A549 (cell line): ENCODE measurements around the gene SARDH. TPM values are rescaled to one million over a fixed set of nuclear protein-coding genes. Genes with fewer than 3 reads are reported as not detected.

Source experiments
- ATAC-seq, 2 experiments: fragments of 200-7000 bp in 1 of 2; fragments of >200 bp in 1 of 2; cut with Nextera tagmentation in 1 of 2; cut with Tn5 transposase in 1 of 2; 3 replicates each; pipeline versions ENCODE4 v1.8.0 to v1.9.1; 2018 to 2020; ENCODE audit warnings: mild to moderate bottlenecking in 1 of 2, moderate library complexity in 1 of 2
- CTCF ChIA-PET: fragments of 300-600 bp; sonication (Branson Sonifier 250); formaldehyde crosslinking; extraction: SDS; loops from one replicate; lab custom pipeline; 2021; ENCODE audit warnings: antibody characterized with exemption, inconsistent platforms; lab: Yijun Ruan, JAX
- POLR2A ChIA-PET: fragments of 350-600 bp; formaldehyde crosslinking; extraction: SDS; loops from one replicate; lab custom pipeline; 2021; ENCODE audit warnings: antibody characterized with exemption, inconsistent platforms; lab: Yijun Ruan, JAX
- DNase-seq, 2 experiments: peaks; one replicate each; pipeline versions ENCODE4 v3.0.0 to v3.0.0-alpha.2; 2011 to 2016; ENCODE audit warnings: low read depth in 1 of 2, low spot score in 1 of 2
- FAIRE-seq: peaks from 2 replicates; lab custom pipeline; 2011; peaks lifted over from hg19 to GRCh38; lab: Jason Lieb, UNC
- H3K27ac ChIP-seq, 2 experiments: fragments of >200 bp; sonication (Bioruptor Twin); formaldehyde crosslinking; 3 replicates each; pipeline ENCODE4 v1.5.1; 2016 to 2017
- H3K4me1 ChIP-seq: fragments of >200 bp; sonication (Bioruptor Twin); formaldehyde crosslinking; 3 replicates; pipeline ENCODE4 v1.6.1; 2016
- H3K4me2 ChIP-seq: fragments of >200 bp; sonication (Bioruptor Twin); formaldehyde crosslinking; 3 replicates; pipeline ENCODE4 v1.6.1; 2016
- H3K4me3 ChIP-seq: fragments of >200 bp; sonication (Bioruptor Twin); formaldehyde crosslinking; 3 replicates; pipeline ENCODE4 v1.5.1; 2016
- H3K9me3 ChIP-seq: fragments of >200 bp; sonication (Bioruptor Twin); formaldehyde crosslinking; 3 replicates; pipeline ENCODE4 v1.6.1; 2016
- BHLHE40 ChIP-seq: IDR thresholded peaks from 2 replicates; pipeline ENCODE4 v1.6.1; 2012; ENCODE audit warnings: low read depth, low read length, inconsistent platforms
- CHD2 ChIP-seq: fragments of 150-350 bp; IDR thresholded peaks from 2 replicates; pipeline ENCODE4 v1.6.1; 2014; ENCODE audit warnings: low read length; ENCODE audit not compliant: partially characterized antibody
- CHD4 ChIP-seq: fragments of 200-600 bp; sonication (generic); IDR thresholded peaks from 2 replicates; pipeline ENCODE4 v1.6.1; 2016; ENCODE audit warnings: antibody characterized with exemption, mild to moderate bottlenecking, borderline replicate concordance
- EP300 ChIP-seq, 2 experiments: fragments of >200 bp; sonication (Bioruptor Twin); formaldehyde crosslinking; IDR thresholded peaks; 2 replicates in 1 of 2; 3 replicates in 1 of 2; pipeline ENCODE4 v1.6.1; 2016 to 2017
- FOSL2 ChIP-seq, 2 experiments: fragments of 450-650 bp in 1 of 2; fragments of >200 bp in 1 of 2; sonication (Bioruptor Twin) in 1 of 2; formaldehyde crosslinking; IDR thresholded peaks; 2 replicates each; pipeline versions ENCODE4 v1.5.0 to v1.6.1; 2016 to 2020; ENCODE audit warnings: mild to moderate bottlenecking in 1 of 2, moderate library complexity in 1 of 2
- FOXS1 ChIP-seq: fragments of 250-450 bp; sonication (Bioruptor Pico); IDR thresholded peaks from 2 replicates; pipeline ENCODE4 v1.5.0; 2020; ENCODE audit warnings: mild to moderate bottlenecking, moderate library complexity
- GATA3 ChIP-seq: IDR thresholded peaks from 2 replicates; pipeline ENCODE4 v1.6.1; 2012; ENCODE audit warnings: borderline replicate concordance
- HEYL ChIP-seq: fragments of 250-450 bp; sonication (Bioruptor Pico); IDR thresholded peaks from 2 replicates; pipeline ENCODE4 v1.8.0; 2021; ENCODE audit warnings: mild to moderate bottlenecking, moderate library complexity
- HOXB5 ChIP-seq: fragments of 250-450 bp; sonication (Bioruptor Pico); IDR thresholded peaks from 2 replicates; pipeline ENCODE4 v1.5.0; 2020; ENCODE audit warnings: mild to moderate bottlenecking, moderate library complexity
- MAZ ChIP-seq: fragments of 150-350 bp; IDR thresholded peaks from 2 replicates; pipeline ENCODE4 v1.6.1; 2014; ENCODE audit warnings: antibody characterized with exemption, low read depth, low read length, borderline replicate concordance
- MYC ChIP-seq: IDR thresholded peaks from 2 replicates; pipeline ENCODE4 v1.6.1; 2012; ENCODE audit warnings: mild to moderate bottlenecking, inconsistent platforms, low read length, improper control_type of control experiment, borderline replicate concordance
- NFE2L2 ChIP-seq: fragments of 150-350 bp; conservative IDR thresholded peaks from 2 replicates; pipeline ENCODE4 v1.6.1; 2014; ENCODE audit warnings: low read length
- NPAS2 ChIP-seq: fragments of 250-450 bp; sonication (Bioruptor Pico); IDR thresholded peaks from 2 replicates; pipeline ENCODE4 v1.8.0; 2022; ENCODE audit warnings: mild to moderate bottlenecking, moderate library complexity, borderline replicate concordance
- RARB ChIP-seq: fragments of 250-450 bp; sonication (Bioruptor Pico); IDR thresholded peaks from 2 replicates; pipeline ENCODE4 v1.8.0; 2021; ENCODE audit warnings: mild to moderate bottlenecking, moderate library complexity
- TFCP2L1 ChIP-seq: fragments of 250-450 bp; sonication (Bioruptor Pico); IDR thresholded peaks from 2 replicates; pipeline ENCODE4 v1.5.0; 2021; ENCODE audit warnings: mild to moderate bottlenecking
- ZC3H11A ChIP-seq: fragments of 450-650 bp; IDR thresholded peaks from 2 replicates; pipeline ENCODE4 v1.6.1; 2014; ENCODE audit warnings: antibody characterized with exemption, mild to moderate bottlenecking
- ZFP36 ChIP-seq: fragments of 450-650 bp; IDR thresholded peaks from 2 replicates; pipeline ENCODE4 v1.6.1; 2014; ENCODE audit warnings: borderline replicate concordance; ENCODE audit not compliant: partially characterized antibody
- ZNF302 ChIP-seq: fragments of 250-450 bp; sonication (Bioruptor Pico); IDR thresholded peaks from 2 replicates; pipeline ENCODE4 v1.9.0; 2021; ENCODE audit warnings: inconsistent platforms, mild to moderate bottlenecking, moderate library complexity
- WGBS: methylation state at CpG from one replicate; pipeline ENCODE4 v1.1.6; 2017; ENCODE audit errors: missing lambda C conversion rate; 5-methylcytosine and 5-hydroxymethylcytosine counted together
- polyA plus RNA-seq, 4 experiments: library from polyadenylated mRNA; depleted of rRNA in 3 of 4; stranded (reverse); fragments of >200 nt; fragmentation: RNase III in 1 of 4; extraction: RNeasy Plus Mini Kit Qiagen cat#74134 plus additional on column Dnase treatment in 1 of 4; gene quantifications; 2 replicates in 3 of 4; 3 replicates in 1 of 4; pipeline ENCODE4 v1.2.3, GENCODE V29; 2011 to 2017
- TF ChIP-seq, protein P1 (sequence below): fragments of 150-350 bp; IDR thresholded peaks from 2 replicates; pipeline ENCODE4 v1.6.1; 2014; ENCODE audit warnings: low read depth, mild to moderate bottlenecking, low read length
- TF ChIP-seq, protein P2 (sequence below): fragments of >200 bp; sonication (Bioruptor Twin); formaldehyde crosslinking; IDR thresholded peaks from 2 replicates; pipeline ENCODE4 v1.6.1; 2016
- TF ChIP-seq, protein P3 (sequence below): fragments of >200 bp; sonication (Bioruptor Twin); formaldehyde crosslinking; IDR thresholded peaks from 3 replicates; pipeline ENCODE4 v1.6.1; 2016
- TF ChIP-seq, protein P4 (sequence below): IDR thresholded peaks from 2 replicates; pipeline ENCODE4 v1.6.1; 2012; ENCODE audit warnings: low read depth, borderline replicate concordance
- TF ChIP-seq, protein P5 (sequence below): fragments of 250-450 bp; sonication (Bioruptor Pico); IDR thresholded peaks from 2 replicates; pipeline ENCODE4 v1.5.0; 2020; ENCODE audit warnings: low read depth, mild to moderate bottlenecking, moderate library complexity

SARDH gene
- polyA plus RNA-seq, 2 of the 4 experiments (the other 2 are of a cell fraction): 0.08 TPM; not detected in 1

DNA sequence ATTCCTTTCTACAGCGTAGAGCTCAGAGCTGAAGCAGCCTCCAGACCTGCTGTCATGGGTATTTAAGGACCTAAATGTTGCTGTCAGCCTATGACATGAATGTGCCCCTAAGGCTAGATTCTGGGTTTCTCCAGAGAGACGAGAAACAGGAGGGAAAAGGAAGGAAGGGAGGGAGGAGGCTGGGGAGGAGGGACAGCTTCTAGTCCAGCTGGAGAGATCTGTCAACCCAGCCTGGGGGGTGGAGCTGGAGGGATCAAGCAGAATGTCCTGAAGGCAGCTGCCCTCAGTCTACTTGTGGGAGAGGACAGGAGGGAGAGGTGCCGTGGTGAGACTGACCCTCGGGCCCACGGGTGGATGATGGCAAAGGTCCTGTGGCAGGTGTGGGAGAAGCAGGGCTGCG, 103.1 kb downstream of the SARDH start:
- no peak overlapping the region for H3K27ac ChIP-seq
- no peak overlapping the region for H3K4me2 ChIP-seq
- DNase-seq (no peak), ATAC-seq (no peak), FAIRE-seq (no peak)
- H3K4me3 ChIP-seq: no peak overlapping the region
- 15% methylated on average over 6 of the region's 6 CpGs for WGBS
- H3K4me1 ChIP-seq: no peaks in the 10 kb centered on the region
- CTCF ChIA-PET: interaction anchor here (1.4 kb wide), 2 partner anchors 13 to 20 kb away, joined by 3 to 4 read pairs; no protein-coding TSS in a partner anchor
- TF ChIP-seq HEYL (CRISPR knock-in tag) (no peak), BHLHE40 (no peak), CHD2 (no peak), EP300 (IDR thresholded peaks at IDR 0.05) (no peak), GATA3 (no peak), ZNF302 (CRISPR knock-in tag) (no peak), FOXS1 (no peak), ZC3H11A (no peak)
- TF ChIP-seq, protein P1, sequence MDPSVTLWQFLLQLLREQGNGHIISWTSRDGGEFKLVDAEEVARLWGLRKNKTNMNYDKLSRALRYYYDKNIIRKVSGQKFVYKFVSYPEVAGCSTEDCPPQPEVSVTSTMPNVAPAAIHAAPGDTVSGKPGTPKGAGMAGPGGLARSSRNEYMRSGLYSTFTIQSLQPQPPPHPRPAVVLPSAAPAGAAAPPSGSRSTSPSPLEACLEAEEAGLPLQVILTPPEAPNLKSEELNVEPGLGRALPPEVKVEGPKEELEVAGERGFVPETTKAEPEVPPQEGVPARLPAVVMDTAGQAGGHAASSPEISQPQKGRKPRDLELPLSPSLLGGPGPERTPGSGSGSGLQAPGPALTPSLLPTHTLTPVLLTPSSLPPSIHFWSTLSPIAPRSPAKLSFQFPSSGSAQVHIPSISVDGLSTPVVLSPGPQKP: no peak
- TF ChIP-seq, protein P2, sequence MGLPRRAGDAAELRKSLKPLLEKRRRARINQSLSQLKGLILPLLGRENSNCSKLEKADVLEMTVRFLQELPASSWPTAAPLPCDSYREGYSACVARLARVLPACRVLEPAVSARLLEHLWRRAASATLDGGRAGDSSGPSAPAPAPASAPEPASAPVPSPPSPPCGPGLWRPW: no peak
- POLR2A ChIA-PET: no interaction called here
- no peaks in the 10 kb centered on the region for H3K9me3 ChIP-seq

DNA sequence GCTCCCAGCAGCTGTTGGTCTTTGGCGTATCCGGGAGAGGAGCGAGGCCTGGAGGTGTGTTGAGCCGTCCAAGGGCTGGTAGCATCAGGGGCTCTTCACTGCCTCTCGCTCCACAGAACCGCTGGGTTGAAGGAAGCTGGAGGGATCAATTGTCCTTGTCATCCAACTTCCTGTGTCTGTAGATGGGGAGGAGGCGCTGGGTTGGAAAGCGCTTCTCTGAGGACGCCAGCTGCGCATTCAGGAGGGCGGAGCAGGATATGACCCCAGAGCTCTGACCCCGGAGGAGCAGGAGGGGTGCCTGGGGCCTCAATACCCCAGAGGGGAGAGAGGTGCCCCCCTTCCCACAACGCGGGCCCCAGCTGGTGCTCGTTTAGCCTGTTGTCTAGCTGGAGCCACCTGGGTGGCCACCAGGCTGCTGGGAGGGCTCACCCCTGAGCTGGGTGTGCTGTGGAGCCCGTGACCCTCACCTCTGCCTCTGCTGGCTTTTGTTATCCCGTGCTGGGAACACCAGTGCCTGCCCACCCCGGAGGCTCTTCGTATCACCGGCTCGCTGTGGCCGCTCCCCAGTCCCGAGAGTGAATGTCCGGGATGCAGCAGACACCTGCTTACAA, 104.0 kb downstream of the SARDH start:
- POLR2A ChIA-PET: no interaction called here
- TF ChIP-seq, protein P3, sequence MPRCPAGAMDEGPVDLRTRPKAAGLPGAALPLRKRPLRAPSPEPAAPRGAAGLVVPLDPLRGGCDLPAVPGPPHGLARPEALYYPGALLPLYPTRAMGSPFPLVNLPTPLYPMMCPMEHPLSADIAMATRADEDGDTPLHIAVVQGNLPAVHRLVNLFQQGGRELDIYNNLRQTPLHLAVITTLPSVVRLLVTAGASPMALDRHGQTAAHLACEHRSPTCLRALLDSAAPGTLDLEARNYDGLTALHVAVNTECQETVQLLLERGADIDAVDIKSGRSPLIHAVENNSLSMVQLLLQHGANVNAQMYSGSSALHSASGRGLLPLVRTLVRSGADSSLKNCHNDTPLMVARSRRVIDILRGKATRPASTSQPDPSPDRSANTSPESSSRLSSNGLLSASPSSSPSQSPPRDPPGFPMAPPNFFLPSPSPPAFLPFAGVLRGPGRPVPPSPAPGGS: no peak
- TF ChIP-seq FOXS1 (no peak), CHD2 (no peak), RARB (no peak), FOSL2 (IDR thresholded peaks at IDR 0.05) (no peak), FOSL2 (CRISPR knock-in tag; IDR thresholded peaks at IDR 0.05) (no peak), ZNF302 (CRISPR knock-in tag) (no peak), CHD4 (no peak), MYC (no peak), HOXB5 (CRISPR knock-in tag) (no peak), TFCP2L1 (no peak), NFE2L2 (no peak), ZFP36 (no peak), MAZ (no peak), NPAS2 (CRISPR knock-in tag) (no peak)
- TF ChIP-seq, protein P4, sequence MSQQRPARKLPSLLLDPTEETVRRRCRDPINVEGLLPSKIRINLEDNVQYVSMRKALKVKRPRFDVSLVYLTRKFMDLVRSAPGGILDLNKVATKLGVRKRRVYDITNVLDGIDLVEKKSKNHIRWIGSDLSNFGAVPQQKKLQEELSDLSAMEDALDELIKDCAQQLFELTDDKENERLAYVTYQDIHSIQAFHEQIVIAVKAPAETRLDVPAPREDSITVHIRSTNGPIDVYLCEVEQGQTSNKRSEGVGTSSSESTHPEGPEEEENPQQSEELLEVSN: no peak
- TF ChIP-seq, protein P2: no peak
- TF ChIP-seq, protein P5, sequence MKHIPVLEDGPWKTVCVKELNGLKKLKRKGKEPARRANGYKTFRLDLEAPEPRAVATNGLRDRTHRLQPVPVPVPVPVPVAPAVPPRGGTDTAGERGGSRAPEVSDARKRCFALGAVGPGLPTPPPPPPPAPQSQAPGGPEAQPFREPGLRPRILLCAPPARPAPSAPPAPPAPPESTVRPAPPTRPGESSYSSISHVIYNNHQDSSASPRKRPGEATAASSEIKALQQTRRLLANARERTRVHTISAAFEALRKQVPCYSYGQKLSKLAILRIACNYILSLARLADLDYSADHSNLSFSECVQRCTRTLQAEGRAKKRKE (CRISPR knock-in tag): no peak
- TF ChIP-seq, all 56 proteins: peak for 0
- no peaks in the 10 kb centered on the region for H3K9me3 ChIP-seq
- FAIRE-seq: no peak
- WGBS: 63% methylated on average over 24 of the region's 24 CpGs
- DNase-seq: no peak
- CTCF ChIA-PET: interaction anchor here (0.8 to 2.7 kb wide), 3 partner anchors 9 to 52 kb away, joined by 3 to 7 read pairs (median 3); no protein-coding TSS in a partner anchor
- no peak for ATAC-seq
- H3K4me1 ChIP-seq: no peaks in the 10 kb centered on the region
- H3K4me3 ChIP-seq: no peak overlapping the region
- no peak overlapping the region for H3K27ac ChIP-seq
- no peak overlapping the region for H3K4me2 ChIP-seq
